Measurements from ENCODE around the gene RPL37A.

- TF ChIP-seq CTCF (IDR thresholded peaks at IDR 0.05 in 4 of 5, conservative IDR thresholded peaks at IDR 0.05 in 1 of 5) (no peak), POLR2A (IDR thresholded peaks at IDR 0.05) (no peak)
Observed at GRCh38 chr2:216534809-216535208, 36.2 kb downstream of the RPL37A start.
